HEK293T (cell line): Measurements from ENCODE around the gene SDC3.

Experiments used
- CTCF ChIA-PET: fragments of 350-600 bp; formaldehyde crosslinking; extraction: SDS; loops from one replicate; lab custom pipeline; 2021; ENCODE audit warnings: antibody characterized with exemption, inconsistent platforms; lab: Yijun Ruan, JAX
- POLR2A ChIA-PET: fragments of 350-600 bp; formaldehyde crosslinking; extraction: SDS; loops from one replicate; lab custom pipeline; 2020; ENCODE audit warnings: antibody characterized with exemption, inconsistent platforms; lab: Yijun Ruan, JAX
- DNase-seq: peaks from one replicate; pipeline ENCODE4 v3.0.0; 2012; ENCODE audit warnings: mixed read lengths; ENCODE audit errors: extremely low spot score
- ARNT ChIP-seq: fragments of 450-650 bp; IDR thresholded peaks from 2 replicates; pipeline ENCODE4 v1.6.1; 2017; ENCODE audit warnings: mild to moderate bottlenecking
- BHLHE40 ChIP-seq: fragments of 450-650 bp; IDR thresholded peaks from 2 replicates; pipeline ENCODE4 v1.6.1; 2016; ENCODE audit warnings: mild to moderate bottlenecking, moderate library complexity, borderline replicate concordance
- CTBP1 ChIP-seq: fragments of 450-650 bp; IDR thresholded peaks from 2 replicates; pipeline ENCODE4 v1.6.1; 2016; ENCODE audit warnings: borderline replicate concordance
- ELF4 ChIP-seq: fragments of 450-650 bp; IDR thresholded peaks from 2 replicates; pipeline ENCODE4 v1.6.1; 2017; ENCODE audit warnings: antibody characterized with exemption
- FOXA1 ChIP-seq: fragments of 450-650 bp; IDR thresholded peaks from 2 replicates; pipeline ENCODE4 v1.6.1; 2016; ENCODE audit warnings: mild to moderate bottlenecking
- FOXK2 ChIP-seq: fragments of 450-650 bp; IDR thresholded peaks from 2 replicates; pipeline ENCODE4 v1.6.1; 2016; ENCODE audit warnings: mild to moderate bottlenecking
- FOXM1 ChIP-seq: fragments of 450-650 bp; IDR thresholded peaks from 2 replicates; pipeline ENCODE4 v1.6.1; 2017; ENCODE audit warnings: mild to moderate bottlenecking, borderline replicate concordance
- HDGF ChIP-seq: fragments of 450-650 bp; IDR thresholded peaks from 2 replicates; pipeline ENCODE4 v1.6.1; 2017; ENCODE audit warnings: antibody characterized with exemption, borderline replicate concordance
- L3MBTL2 ChIP-seq: fragments of 450-650 bp; conservative IDR thresholded peaks from 2 replicates; pipeline ENCODE4 v1.6.1; 2016; ENCODE audit warnings: mild to moderate bottlenecking
- LEF1 ChIP-seq: fragments of 450-650 bp; IDR thresholded peaks from 2 replicates; pipeline ENCODE4 v1.6.1; 2017; ENCODE audit warnings: mild to moderate bottlenecking, borderline replicate concordance
- NFRKB ChIP-seq: fragments of 450-650 bp; IDR thresholded peaks from 2 replicates; pipeline ENCODE4 v1.6.1; 2016; ENCODE audit warnings: mild to moderate bottlenecking, moderate library complexity
- PKNOX1 ChIP-seq: fragments of 450-650 bp; IDR thresholded peaks from 2 replicates; pipeline ENCODE4 v1.6.1; 2016
- SP1 ChIP-seq: fragments of 450-650 bp; IDR thresholded peaks from 2 replicates; pipeline ENCODE4 v1.6.1; 2017
- SUZ12 ChIP-seq: fragments of 450-650 bp; IDR thresholded peaks from 2 replicates; pipeline ENCODE4 v1.6.1; 2016; ENCODE audit warnings: mild to moderate bottlenecking
- TARDBP ChIP-seq: fragments of 450-650 bp; IDR thresholded peaks from 2 replicates; pipeline ENCODE4 v1.6.1; 2016
- ZNF384 ChIP-seq: fragments of 450-650 bp; IDR thresholded peaks from 2 replicates; pipeline ENCODE4 v1.6.1; 2016

SDC3 gene

GRCh38 chr1:30928171-30928570 lies 19.6 kb upstream of the SDC3 start:
- CTCF ChIA-PET, result interaction anchor here (0.6 to 3.5 kb wide), 9 partner anchors 7 to 495 kb away, joined by 3 to 25 read pairs (median 4); no protein-coding TSS in a partner anchor
- POLR2A ChIA-PET, result no interaction called here
- no peak for DNase-seq

GRCh38 chr1:30927448-30927847 lies 18.9 kb upstream of the SDC3 start:
- ChIA-PET CTCF (interaction anchor here (1.6 to 2.6 kb wide), 2 partner anchors 126 to 145 kb away, joined by 6 to 10 read pairs; no protein-coding TSS in a partner anchor), POLR2A (no interaction called here)
- no peak for TF ChIP-seq SP1
- TF ChIP-seq L3MBTL2, result no peak
- no peak for TF ChIP-seq FOXK2
- TF ChIP-seq CTBP1, result no peak
- no peak for TF ChIP-seq ELF4
- no peak for TF ChIP-seq SUZ12
- TF ChIP-seq ZNF384, result no peak
- TF ChIP-seq FOXA1, result no peak
- TF ChIP-seq TARDBP, result no peak
- no peak for TF ChIP-seq HDGF
- DNase-seq, result no peak

More at GRCh38 chr1:30928171-30928570, 19.6 kb upstream of the SDC3 start:
- TF ChIP-seq TARDBP, result no peak
- no peak for TF ChIP-seq LEF1
- no peak for TF ChIP-seq ZNF384
- no peak for TF ChIP-seq NFRKB
- TF ChIP-seq SP1, result no peak
- no peak for TF ChIP-seq FOXA1
- TF ChIP-seq HDGF, result no peak
- TF ChIP-seq ELF4, result no peak
- TF ChIP-seq SUZ12, result no peak

GRCh38 chr1:30923597-30923996 lies 15.0 kb upstream of the SDC3 start:
- ChIA-PET POLR2A (no interaction called here), CTCF (interaction anchor here (0.7 to 1.4 kb wide), 5 partner anchors 13 to 205 kb away, joined by 3 to 6 read pairs (median 4); no protein-coding TSS in a partner anchor)
- TF ChIP-seq ZNF384 (no peak), ARNT (no peak), TARDBP (no peak), CTBP1 (no peak), FOXM1 (no peak), ELF4 (no peak), SP1 (no peak), FOXK2 (no peak), L3MBTL2 (no peak), NFRKB (no peak), SUZ12 (no peak)
- DNase-seq, result no peak

GRCh38 chr1:30920827-30921226 lies 12.3 kb upstream of the SDC3 start:
- DNase-seq, result no peak
- TF ChIP-seq SP1 (no peak), NFRKB (no peak), TARDBP (no peak), ELF4 (no peak), BHLHE40 (no peak), FOXA1 (no peak), FOXK2 (no peak), PKNOX1 (no peak), CTBP1 (no peak), ARNT (no peak), L3MBTL2 (no peak), FOXM1 (no peak), LEF1 (no peak), ZNF384 (no peak), HDGF (no peak), SUZ12 (no peak)
- CTCF ChIA-PET, result interaction anchor here (0.6 to 1.1 kb wide), 2 partner anchors 8 to 141 kb away, joined by 3 to 4 read pairs; no protein-coding TSS in a partner anchor
- POLR2A ChIA-PET, result no interaction called here

GRCh38 chr1:30919025-30919881 lies 10.7 kb upstream of the SDC3 start:
- POLR2A ChIA-PET, result interaction anchor here (1.0 to 1.3 kb wide), 2 partner anchors 136 to 146 kb away, joined by 4 read pairs; no protein-coding TSS in a partner anchor
- CTCF ChIA-PET, result interaction anchor here (0.7 to 1.7 kb wide), 9 partner anchors 9 to 201 kb away, joined by 3 to 10 read pairs (median 5); no protein-coding TSS in a partner anchor
- no peak for TF ChIP-seq CTBP1
- TF ChIP-seq SUZ12, result no peak
- no peak for TF ChIP-seq SP1
- no peak for TF ChIP-seq L3MBTL2
- TF ChIP-seq LEF1, result no peak
- no peak for TF ChIP-seq ARNT
- TF ChIP-seq NFRKB, result no peak
- no peak for DNase-seq

- DNase-seq, result no peak
- TF ChIP-seq ARNT (no peak), ELF4 (no peak), SP1 (no peak)
- POLR2A ChIA-PET, result no interaction called here
- CTCF ChIA-PET, result interaction anchor here (1.6 to 2.0 kb wide), 2 partner anchors 115 to 133 kb away, joined by 6 to 11 read pairs; no protein-coding TSS in a partner anchor
These were observed 7.7 kb upstream of the SDC3 start for GRCh38 chr1:30916296-30916695.

- POLR2A ChIA-PET, result no interaction called here
- TF ChIP-seq ARNT (no peak), BHLHE40 (no peak), ELF4 (no peak), FOXA1 (no peak), SUZ12 (no peak), CTBP1 (no peak)
- CTCF ChIA-PET, result interaction anchor here (0.6 to 2.0 kb wide), 4 partner anchors 110 to 250 kb away, joined by 4 to 11 read pairs (median 6); no protein-coding TSS in a partner anchor
- DNase-seq, result no peak
These were observed 7.1 kb upstream of the SDC3 start for GRCh38 chr1:30915491-30916230.
